Activated B cell treated with CpG ODN at 0.5 μM for 24 hours (primary cell): ENCODE results near the gene CRYGD. TPM values are rescaled to one million over a fixed set of nuclear protein-coding genes. Genes with fewer than 3 reads are reported as not detected.

Experiments used
- ATAC-seq: fragments of 200-7000 bp; cut with Tn5 transposase; one replicate; pipeline ENCODE4 v1.10.0; 2021; ENCODE audit warnings: low read depth, mild to moderate bottlenecking, moderate library complexity
- CTCF ChIA-PET: fragments of 350-600 bp; sonication (Branson Sonifier 250); formaldehyde crosslinking; loops from one replicate; lab custom pipeline; 2021; ENCODE audit warnings: antibody characterized with exemption; lab: Charles Lee
- POLR2A ChIA-PET: fragments of 350-600 bp; sonication (Branson Sonifier 250); formaldehyde crosslinking; loops from one replicate; lab custom pipeline; 2021; ENCODE audit warnings: antibody characterized with exemption; lab: Charles Lee
- DNase-seq: peaks from one replicate; pipeline ENCODE4 v3.0.0; 2022
- H3K27ac Mint-ChIP-seq: one replicate; pipeline ENCODE4 v1.8.0; 2020; ENCODE audit warnings: mixed read lengths
- H3K27me3 Mint-ChIP-seq: one replicate; pipeline ENCODE4 v1.8.0; 2021; ENCODE audit warnings: mixed read lengths
- H3K36me3 Mint-ChIP-seq: one replicate; pipeline ENCODE4 v1.8.0; 2021; ENCODE audit warnings: low read depth, mixed read lengths
- H3K4me1 Mint-ChIP-seq: one replicate; pipeline ENCODE4 v1.8.0; 2021; ENCODE audit warnings: mixed read lengths
- H3K4me3 Mint-ChIP-seq: one replicate; pipeline ENCODE4 v1.8.0; 2020; ENCODE audit warnings: mild to moderate bottlenecking, mixed read lengths
- H3K9me3 Mint-ChIP-seq: one replicate; pipeline ENCODE4 v1.8.0; 2020; ENCODE audit warnings: mixed read lengths
- CTCF ChIP-seq: fragments of 200-600 bp; IDR thresholded peaks from one replicate; pipeline ENCODE4 v1.8.0; 2022; ENCODE audit warnings: antibody characterized with exemption, mild to moderate bottlenecking
- intact Hi-C: fragments of 100-400 bp; cut with micrococcal nuclease; formaldehyde crosslinking; loops from one replicate; pipeline ENCODE4 v1.15.1; 2024
- total RNA-seq: library from RNA; stranded (reverse); gene quantifications from 2 replicates; pipeline ENCODE4 v1.2.3, GENCODE V29; 2022

The CRYGD gene
- total RNA-seq, 1 donor from 2014 or later = not detected

GRCh38 chr2:208129744-208130711, 5.7 kb upstream of the CRYGD start, which contains the start of gene CRYGC:
TSS of gene CRYGC (minus strand) at chr2:208129828. CDS start at chr2:208129792, 36 bp downstream.
- H3K4me1 Mint-ChIP-seq = peaks cover under 1% of the 10 kb centered on the region
- H3K27me3 Mint-ChIP-seq = peaks cover 18% of the 10 kb centered on the region
- POLR2A ChIA-PET = interaction anchor here (0.6 kb wide), 1 partner anchor 431 kb away, joined by 5 read pairs; no protein-coding TSS in a partner anchor
- H3K36me3 Mint-ChIP-seq = no peaks in the 10 kb centered on the region
- no peak for TF ChIP-seq CTCF
- H3K9me3 Mint-ChIP-seq = no peaks in the 10 kb centered on the region
- no peak within 1 kb of the TSS for H3K4me3 Mint-ChIP-seq
- ATAC-seq (no peak), DNase-seq (no peak)
- intact Hi-C loops = no loop called here
- CTCF ChIA-PET = no interaction called here
- no peak within 1 kb of the TSS for H3K27ac Mint-ChIP-seq

GRCh38 chr2:208128136-208128535, 3.8 kb upstream of the CRYGD start:
- no peak overlapping the region for H3K4me3 Mint-ChIP-seq
- H3K27ac Mint-ChIP-seq = no peak overlapping the region
- no peaks in the 10 kb centered on the region for H3K9me3 Mint-ChIP-seq
- intact Hi-C loops = no loop called here
- H3K27me3 Mint-ChIP-seq = peaks cover 27% of the 10 kb centered on the region
- no peak for ATAC-seq
- no peak for DNase-seq
- ChIA-PET CTCF (no interaction called here), POLR2A (no interaction called here)
- H3K4me1 Mint-ChIP-seq = peaks cover 10% of the 10 kb centered on the region
- TF ChIP-seq CTCF = no peak
- no peaks in the 10 kb centered on the region for H3K36me3 Mint-ChIP-seq

GRCh38 chr2:208127090-208127489, 2.8 kb upstream of the CRYGD start:
- intact Hi-C loops = no loop called here

GRCh38 chr2:208125251-208125650, 927 bp upstream of the CRYGD start:
- CTCF ChIA-PET = no interaction called here
- no peaks in the 10 kb centered on the region for H3K9me3 Mint-ChIP-seq
- no peak overlapping the region for H3K27ac Mint-ChIP-seq
- H3K4me3 Mint-ChIP-seq = no peak overlapping the region
- H3K27me3 Mint-ChIP-seq = peaks cover 24% of the 10 kb centered on the region
- TF ChIP-seq CTCF = no peak
- intact Hi-C loops = no loop called here
- H3K36me3 Mint-ChIP-seq = no peaks in the 10 kb centered on the region
- H3K4me1 Mint-ChIP-seq = peaks cover 10% of the 10 kb centered on the region
- no peak for DNase-seq
- POLR2A ChIA-PET = no interaction called here
- ATAC-seq = no peak

More at GRCh38 chr2:208127090-208127489, 2.8 kb upstream of the CRYGD start:
- Mint-ChIP-seq H3K36me3 (no peaks in the 10 kb centered on the region), H3K9me3 (no peaks in the 10 kb centered on the region), H3K27ac (no peak overlapping the region), H3K27me3 (peaks cover 22% of the 10 kb centered on the region), H3K4me3 (no peak overlapping the region), H3K4me1 (peaks cover 10% of the 10 kb centered on the region)
- POLR2A ChIA-PET = no interaction called here
- no peak for TF ChIP-seq CTCF
- DNase-seq (no peak), ATAC-seq (no peak)
- CTCF ChIA-PET = no interaction called here

- Mint-ChIP-seq H3K27me3 (peaks cover 21% of the 10 kb centered on the region), H3K9me3 (no peaks in the 10 kb centered on the region), H3K36me3 (no peaks in the 10 kb centered on the region), H3K27ac (no peak overlapping the region), H3K4me3 (no peak overlapping the region), H3K4me1 (peaks cover 10% of the 10 kb centered on the region)
- POLR2A ChIA-PET = no interaction called here
- no peak for DNase-seq
- ATAC-seq = no peak
- CTCF ChIA-PET = no interaction called here
- intact Hi-C loops = no loop called here
- TF ChIP-seq CTCF = no peak
Measured at GRCh38 chr2:208122248-208122647, 2.1 kb downstream of the CRYGD start.
